Bronchial epithelial cell (primary cell): Measurements from ENCODE around the gene ATF4. TPM values are rescaled to one million over a fixed set of nuclear protein-coding genes. Genes with fewer than 3 reads are reported as not detected.

Source experiments
- DNase-seq: peaks from one replicate; pipeline ENCODE4 v3.0.0-alpha.2; 2010; ENCODE audit warnings: low read depth
- FAIRE-seq: peaks from 2 replicates; lab custom pipeline; 2011; peaks lifted over from hg19 to GRCh38; lab: Jason Lieb, UNC
- H3K27me3 ChIP-seq: 2 replicates; pipeline ENCODE4 v1.5.1; 2011; ENCODE audit warnings: low read length; ENCODE audit not compliant: control insufficient read depth, insufficient read depth
- H3K36me3 ChIP-seq: 2 replicates; pipeline ENCODE4 v1.5.1; 2011; ENCODE audit warnings: low read length; ENCODE audit not compliant: control insufficient read depth, insufficient read depth
- H3K4me3 ChIP-seq: 2 replicates; pipeline ENCODE4 v1.5.1; 2011; ENCODE audit warnings: mild to moderate bottlenecking, low read depth, low read length, control low read depth
- CTCF ChIP-seq: IDR thresholded peaks from 2 replicates; pipeline ENCODE4 v1.5.1; 2011; ENCODE audit warnings: mild to moderate bottlenecking, moderate library complexity, low read length, control low read depth, inconsistent platforms; ENCODE audit not compliant: insufficient read depth, severe bottlenecking
- total RNA-seq: library from RNA; depleted of rRNA; stranded (reverse); fragments of >200 nt; gene quantifications from 2 replicates; pipeline ENCODE4 v1.2.1, GENCODE V29; 2014

ATF4 gene
- total RNA-seq, 1 donor from 2014 or later = 410 TPM

DNA sequence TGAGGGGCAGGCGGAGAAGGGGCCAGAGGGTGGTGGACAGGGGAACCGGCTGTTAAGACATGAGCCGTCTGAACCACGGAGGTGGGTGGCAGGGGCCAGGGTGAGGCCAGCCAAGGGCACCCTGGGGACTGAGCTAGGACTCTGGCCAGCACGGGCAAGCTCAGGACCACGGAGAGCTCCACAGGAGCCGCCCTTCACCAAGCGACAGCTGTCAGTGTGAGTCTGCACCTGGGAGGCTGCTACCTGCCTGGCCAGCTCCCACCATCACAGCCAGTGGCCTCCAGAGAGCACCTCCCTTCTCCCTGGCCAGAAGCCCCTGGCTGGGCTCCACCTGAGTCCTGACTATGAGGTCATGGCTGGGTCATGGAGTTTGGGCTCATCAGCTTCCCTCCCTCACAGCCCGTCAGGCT lies 41.9 kb upstream of the ATF4 start:
- Histone ChIP-seq H3K36me3 (no peaks in the 10 kb centered on the region), H3K4me3 (no peak overlapping the region), H3K27me3 (no peaks in the 10 kb centered on the region)
- TF ChIP-seq CTCF = no peak
- no peak for FAIRE-seq
- DNase-seq = no peak

- DNase-seq = no peak
- H3K4me3 ChIP-seq = no peak overlapping the region
- no peaks in the 10 kb centered on the region for H3K27me3 ChIP-seq
- H3K36me3 ChIP-seq = no peaks in the 10 kb centered on the region
- TF ChIP-seq CTCF = no peak
- FAIRE-seq = no peak
Observed at GRCh38 chr22:39479254-39479653, 41.1 kb upstream of the ATF4 start.

DNA sequence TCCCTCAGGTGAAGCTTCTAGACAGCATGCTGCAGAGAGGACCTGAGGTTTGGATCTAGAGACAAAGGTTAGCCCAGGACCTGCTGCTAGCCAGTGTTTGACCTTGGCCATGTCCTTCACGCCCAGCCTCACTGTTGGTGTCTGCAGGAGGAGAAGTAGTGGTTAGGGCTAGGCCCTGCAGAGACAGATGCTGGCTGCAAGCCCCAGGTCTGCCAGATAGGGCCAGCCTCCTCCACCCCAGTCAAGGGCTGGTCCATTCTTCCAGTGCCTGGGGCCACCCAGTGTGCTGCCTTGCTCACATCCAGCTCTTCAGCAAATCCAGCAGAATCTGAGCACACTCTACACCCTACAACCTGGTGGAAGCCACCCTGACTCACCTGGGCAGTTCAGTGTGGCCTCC lies 39.8 kb upstream of the ATF4 start:
- FAIRE-seq = no peak

DNA sequence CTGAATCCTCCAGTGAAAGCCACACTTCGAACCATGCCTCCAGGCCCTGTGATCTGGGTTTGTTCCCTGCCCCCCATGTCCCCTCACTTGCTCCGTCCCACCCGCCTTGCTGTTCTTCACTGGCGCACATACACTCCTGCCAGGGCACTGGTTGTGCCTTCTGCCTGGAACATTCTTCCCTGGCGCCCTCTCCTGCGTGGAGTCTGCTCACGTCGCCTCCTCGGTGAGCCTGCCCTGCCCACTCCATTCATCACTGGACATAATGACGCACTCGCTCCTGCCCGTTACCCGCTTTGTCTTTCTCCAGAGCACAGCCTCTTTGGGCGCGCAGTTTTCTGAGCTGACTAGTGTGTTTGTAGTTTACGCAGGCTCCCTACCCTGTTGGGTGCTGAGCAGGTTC lies 39.3 kb upstream of the ATF4 start:
- FAIRE-seq (no peak), DNase-seq (no peak)
- Histone ChIP-seq H3K27me3 (no peaks in the 10 kb centered on the region), H3K36me3 (no peaks in the 10 kb centered on the region), H3K4me3 (no peak overlapping the region)
- no peak for TF ChIP-seq CTCF

More for the DNA sequence above, 39.8 kb upstream of the ATF4 start:
- no peak overlapping the region for H3K4me3 ChIP-seq
- DNase-seq = no peak
- no peaks in the 10 kb centered on the region for H3K36me3 ChIP-seq
- no peak for TF ChIP-seq CTCF
- H3K27me3 ChIP-seq = no peaks in the 10 kb centered on the region

GRCh38 chr22:39481595-39481994 lies 38.8 kb upstream of the ATF4 start:
- Histone ChIP-seq H3K27me3 (no peaks in the 10 kb centered on the region), H3K36me3 (no peaks in the 10 kb centered on the region), H3K4me3 (no peak overlapping the region)
- TF ChIP-seq CTCF = no peak
- no peak for FAIRE-seq
- no peak for DNase-seq

DNA sequence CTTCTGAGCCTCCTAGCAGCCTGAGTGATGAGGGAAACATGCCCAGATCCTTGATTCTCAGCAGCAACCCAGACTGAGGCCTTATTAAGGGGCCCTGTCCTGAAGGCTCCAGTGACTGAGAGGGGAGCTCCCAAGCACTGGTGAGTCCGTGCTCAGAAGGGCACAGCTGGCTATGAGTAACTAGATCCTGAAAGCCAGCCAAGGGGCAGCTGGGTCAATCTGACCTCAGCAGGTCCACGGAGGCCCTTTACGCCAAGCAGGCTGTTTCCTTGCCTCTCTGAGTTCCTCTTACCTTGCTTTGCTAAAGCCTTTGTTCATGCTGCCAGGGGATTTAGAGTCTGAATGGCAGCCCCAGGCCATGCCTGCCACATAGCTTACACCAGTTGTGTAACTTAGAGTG lies 37.6 kb upstream of the ATF4 start:
- no peak for TF ChIP-seq CTCF
- Histone ChIP-seq H3K4me3 (no peak overlapping the region), H3K27me3 (no peaks in the 10 kb centered on the region), H3K36me3 (no peaks in the 10 kb centered on the region)
- no peak for FAIRE-seq
- DNase-seq = no peak
